A549 treated with ZK216348 at 1 μM for 4 hours (cell line): ENCODE results near the gene SERPINB5. TPM values are rescaled to one million over a fixed set of nuclear protein-coding genes. Genes with fewer than 3 reads are reported as not detected.

ENCODE experiments used
- total RNA-seq: library from RNA; stranded (reverse); fragments of 200-300 nt; extraction: Qiagen RNA extraction; gene quantifications from 5 replicates; pipeline ENCODE4 v1.2.3, GENCODE V29; 2022; ENCODE audit warnings: low read depth

Gene SERPINB5
- total RNA-seq: 0.06 to 0.11 TPM in 2 of 5 replicates, not detected in the others

GRCh38 chr18:63476668-63477067 is at the start of gene SERPINB5:
Gene SERPINB5, plus strand, starts transcription at chr18:63476958. Its CDS starts 7,471 bp downstream, at chr18:63484429.

GRCh38 chr18:63542069-63542468 is 65.3 kb downstream of the SERPINB5 start, which contains the start of gene SERPINB12:
Gene SERPINB12, plus strand, starts transcription at chr18:63542369. Its CDS starts 13,791 bp downstream, at chr18:63556160.

Other genes with a start within 250 kb of the SERPINB5 start
- 0.29 to 0.56 TPM (median 0.54 TPM) in 5 replicates for gene BCL2, start 157.2 kb upstream of the SERPINB5 start, total RNA-seq
- 28.9 to 43.9 TPM (median 38.3 TPM) in 5 replicates for gene KDSR, start 109.8 kb upstream of the SERPINB5 start, total RNA-seq
- 17.2 to 24.4 TPM (median 23.6 TPM) in 5 replicates for gene VPS4B, start 54.5 kb upstream of the SERPINB5 start, total RNA-seq
- gene SERPINB12, start 65.4 kb downstream of the SERPINB5 start, total RNA-seq: not detected in 5 replicates
- not detected in 5 replicates for gene SERPINB13, start 110.4 kb downstream of the SERPINB5 start, total RNA-seq
- 0.17 to 0.25 TPM (median 0.18 TPM) in 3 of 5 replicates, not detected in the others for gene SERPINB4, start 167.3 kb downstream of the SERPINB5 start, total RNA-seq
- 0.12 to 0.19 TPM (median 0.14 TPM) in 4 of 5 replicates, not detected in the other for gene SERPINB3, start 184.9 kb downstream of the SERPINB5 start, total RNA-seq
- gene SERPINB11, start 226.0 kb downstream of the SERPINB5 start, total RNA-seq: 0.13 TPM in 1 of 5 replicates, not detected in the others